ENCODE data around the gene GMDS.

- TF ChIP-seq, protein P1, sequence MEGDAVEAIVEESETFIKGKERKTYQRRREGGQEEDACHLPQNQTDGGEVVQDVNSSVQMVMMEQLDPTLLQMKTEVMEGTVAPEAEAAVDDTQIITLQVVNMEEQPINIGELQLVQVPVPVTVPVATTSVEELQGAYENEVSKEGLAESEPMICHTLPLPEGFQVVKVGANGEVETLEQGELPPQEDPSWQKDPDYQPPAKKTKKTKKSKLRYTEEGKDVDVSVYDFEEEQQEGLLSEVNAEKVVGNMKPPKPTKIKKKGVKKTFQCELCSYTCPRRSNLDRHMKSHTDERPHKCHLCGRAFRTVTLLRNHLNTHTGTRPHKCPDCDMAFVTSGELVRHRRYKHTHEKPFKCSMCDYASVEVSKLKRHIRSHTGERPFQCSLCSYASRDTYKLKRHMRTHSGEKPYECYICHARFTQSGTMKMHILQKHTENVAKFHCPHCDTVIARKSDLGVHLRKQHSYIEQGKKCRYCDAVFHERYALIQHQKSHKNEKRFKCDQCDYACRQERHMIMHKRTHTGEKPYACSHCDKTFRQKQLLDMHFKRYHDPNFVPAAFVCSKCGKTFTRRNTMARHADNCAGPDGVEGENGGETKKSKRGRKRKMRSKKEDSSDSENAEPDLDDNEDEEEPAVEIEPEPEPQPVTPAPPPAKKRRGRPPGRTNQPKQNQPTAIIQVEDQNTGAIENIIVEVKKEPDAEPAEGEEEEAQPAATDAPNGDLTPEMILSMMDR (conservative IDR thresholded peaks at IDR 0.05 in 1 of 2, IDR thresholded peaks at IDR 0.05 in 1 of 2; ENCODE audit: low read depth in 1 of 2, low read length in 2 of 2): no peak
- no peak for TF ChIP-seq EZH2 (IDR thresholded peaks at IDR 0.05; ENCODE audit: low read length, missing control alignments)
Observed at GRCh38 chr6:1606780-1607515, 638.5 kb downstream of the GMDS start.

Measured in fibroblast of lung (primary cell).